HepG2 (cell line): ENCODE results near the gene ETDC. TPM values are rescaled to one million over a fixed set of nuclear protein-coding genes. Genes with fewer than 3 reads are reported as not detected.

ENCODE experiments used
- ATAC-seq: fragments of 200-7000 bp; cut with Tn5 transposase; 3 replicates; pipeline ENCODE4 v1.9.1; 2020; ENCODE audit warnings: mild to moderate bottlenecking, moderate library complexity
- BruUV-seq: library from RNA; stranded (reverse); fragments of 400-500 nt; replicated peaks from 2 replicates; lab custom pipeline; 2021; lab: Mats Ljungman, UMichigan
- CTCF ChIA-PET: fragments of 300-600 bp; formaldehyde crosslinking; extraction: SDS; loops from one replicate; lab custom pipeline; 2021; ENCODE audit warnings: low total read pairs, inconsistent platforms, low intra/inter-chr PET ratio; lab: Yijun Ruan, JAX
- POLR2A ChIA-PET: fragments of 350-600 bp; sonication (Branson Sonifier 250); formaldehyde crosslinking; loops from one replicate; lab custom pipeline; 2020; ENCODE audit warnings: antibody characterized with exemption, inconsistent platforms; lab: Yijun Ruan, JAX
- DNase-seq: peaks from one replicate; pipeline ENCODE4 v3.0.0-alpha.2; 2015; ENCODE audit warnings: low spot score
- FAIRE-seq: peaks from 3 replicates; lab custom pipeline; 2011; peaks lifted over from hg19 to GRCh38; lab: Jason Lieb, UNC
- H2AFZ ChIP-seq: one replicate; pipeline ENCODE4 v1.6.1; 2011; ENCODE audit warnings: low read length, inconsistent platforms
- H3K27ac ChIP-seq: fragments of 300-600 bp; 3 replicates; pipeline ENCODE4 v1.8.0; 2011; ENCODE audit warnings: mixed run types, mild to moderate bottlenecking, mixed read lengths, low read length, inconsistent platforms; ENCODE audit not compliant: insufficient read depth; ENCODE audit errors: extremely low read length
- H3K27me3 ChIP-seq, 2 experiments: fragments of 200-600 bp in 1 of 2; 2 replicates in 1 of 2; 3 replicates in 1 of 2; pipeline versions ENCODE4 v1.6.0 to v1.8.0; 2011; ENCODE audit warnings: low read length in 2 of 2, mild to moderate bottlenecking in 2 of 2, moderate library complexity in 2 of 2, inconsistent platforms in 1 of 2; ENCODE audit not compliant: insufficient read depth in 2 of 2, control insufficient read depth in 1 of 2
- H3K36me3 ChIP-seq, 2 experiments: fragments of 200-600 bp in 1 of 2; replicated peaks in 1 of 2; 2 replicates in 1 of 2; 3 replicates in 1 of 2; pipeline versions ENCODE4 v1.5.1 to v1.8.0; 2011; ENCODE audit warnings: low read length in 2 of 2, inconsistent platforms in 1 of 2; ENCODE audit not compliant: insufficient read depth in 2 of 2, control insufficient read depth in 1 of 2
- H3K4me1 ChIP-seq: 2 replicates; pipeline ENCODE4 v1.5.1; 2012; ENCODE audit warnings: low read length, inconsistent platforms; ENCODE audit not compliant: insufficient read depth
- H3K4me2 ChIP-seq: 2 replicates; pipeline ENCODE4 v1.6.0; 2011; ENCODE audit warnings: low read depth, low read length, inconsistent platforms
- H3K4me3 ChIP-seq, 3 experiments: fragments of 200-600 bp in 1 of 3; sonication (generic), shearing (Covaris generic) in 1 of 3; replicated peaks in 1 of 3; 2 replicates each; pipeline ENCODE4 v1.5.1; 2011 to 2016; ENCODE audit warnings: low read length in 3 of 3, inconsistent platforms in 2 of 3, low read depth in 2 of 3, mild to moderate bottlenecking in 2 of 3, control low read depth in 1 of 3, mixed read lengths in 1 of 3; ENCODE audit not compliant: insufficient read depth in 1 of 3
- H3K79me2 ChIP-seq: one replicate; pipeline ENCODE4 v1.6.1; 2011; ENCODE audit warnings: low read length, inconsistent platforms; ENCODE audit not compliant: insufficient read depth
- H3K9ac ChIP-seq: 2 replicates; pipeline ENCODE4 v1.6.0; 2011; ENCODE audit warnings: mild to moderate bottlenecking, low read depth, low read length, inconsistent platforms; ENCODE audit not compliant: insufficient read depth
- H3K9me3 ChIP-seq: 2 replicates; pipeline ENCODE4 v1.5.1; 2012; ENCODE audit warnings: mild to moderate bottlenecking, low read length
- H4K20me1 ChIP-seq: 2 replicates; pipeline ENCODE4 v1.6.0; 2011; ENCODE audit warnings: inconsistent platforms, mild to moderate bottlenecking, low read length, moderate library complexity; ENCODE audit not compliant: insufficient read depth
- DMAP1 ChIP-seq: IDR thresholded peaks from 2 replicates; pipeline ENCODE4 v1.6.1; 2016
- HNF4A ChIP-seq: sonication (generic); formaldehyde crosslinking; IDR thresholded peaks from 2 replicates; pipeline ENCODE4 v1.4.0; 2020; ENCODE audit warnings: missing genetic modification reagents
- HNRNPK ChIP-seq: fragments of 200-400 bp; formaldehyde crosslinking; IDR thresholded peaks from 2 replicates; pipeline ENCODE4 v1.6.1; 2018; ENCODE audit warnings: low read length, low read depth, moderate library complexity, mild to moderate bottlenecking; ENCODE audit not compliant: poor library complexity, severe bottlenecking
- SAFB2 ChIP-seq: sonication (generic); formaldehyde crosslinking; IDR thresholded peaks from 2 replicates; pipeline ENCODE4 v1.5.1; 2020; ENCODE audit warnings: missing genetic modification reagents, low read depth, mild to moderate bottlenecking, borderline replicate concordance
- SAP130 ChIP-seq: IDR thresholded peaks from 2 replicates; pipeline ENCODE4 v1.6.1; 2016; ENCODE audit warnings: low read depth
- STAG1 ChIP-seq: sonication (generic); formaldehyde crosslinking; IDR thresholded peaks from 2 replicates; pipeline ENCODE4 v1.4.0; 2020; ENCODE audit warnings: missing genetic modification reagents
- ZNF367 ChIP-seq: sonication (generic); formaldehyde crosslinking; IDR thresholded peaks from 2 replicates; pipeline ENCODE4 v1.4.0; 2020; ENCODE audit warnings: missing genetic modification reagents, borderline replicate concordance
- ZNF556 ChIP-seq: sonication (generic); formaldehyde crosslinking; IDR thresholded peaks from 2 replicates; pipeline ENCODE4 v1.4.0; 2020; ENCODE audit warnings: mild to moderate bottlenecking, missing genetic modification reagents, borderline replicate concordance
- ZNF563 ChIP-seq: sonication (generic); formaldehyde crosslinking; IDR thresholded peaks from 2 replicates; pipeline ENCODE4 v1.8.0; 2022; ENCODE audit warnings: mild to moderate bottlenecking, moderate library complexity, missing genetic modification reagents
- ZNF672 ChIP-seq: sonication (generic); formaldehyde crosslinking; IDR thresholded peaks from 2 replicates; pipeline ENCODE4 v1.8.1; 2022; ENCODE audit warnings: missing genetic modification reagents
- WGBS: methylation state at CpG from one replicate; pipeline ENCODE4 v1.1.6; 2017; ENCODE audit warnings: low lambda C conversion rate; 5-methylcytosine and 5-hydroxymethylcytosine counted together
- in situ Hi-C: cut with HindIII; loops from 2 replicates; pipeline ENCODE4 v1.10.0; 2017; ENCODE audit warnings: low pct_unique_long_range_greater_than_20kb; ENCODE audit not compliant: extremely low pct_ligation_motif_present
- intact Hi-C: fragments of 100-400 bp; cut with micrococcal nuclease; formaldehyde crosslinking; loops from one replicate; pipeline ENCODE4 v1.10.0; 2022; ENCODE audit not compliant: unreplicated experiment
- polyA plus RNA-seq, 8 experiments: library from polyadenylated mRNA; depleted of rRNA in 3 of 8; stranded (reverse) in 7 of 8; unstranded in 1 of 8; fragments of >200 nt; fragmentation: Illumina TruSeq in 4 of 8; extraction: Trizol in 4 of 8; gene quantifications; 2 replicates each; pipeline versions ENCODE4 v1.2.1 to v1.2.3, GENCODE V29; 2011 to 2016; ENCODE audit warnings: low read depth in 4 of 8, missing spikeins in 1 of 8, mixed read lengths in 1 of 8; ENCODE audit not compliant: insufficient read depth in 1 of 8
- total RNA-seq, 5 experiments: library from RNA; depleted of rRNA; stranded (reverse); fragments of >200 nt; fragmentation: Illumina TruSeq; extraction: Trizol; gene quantifications; 2 replicates each; pipeline ENCODE4 v1.2.3, GENCODE V29; 2016; ENCODE audit warnings: low read depth in 1 of 5
- TF ChIP-seq, protein P1 (sequence below): sonication (generic); formaldehyde crosslinking; IDR thresholded peaks from 2 replicates; pipeline ENCODE4 v1.4.0; 2020; ENCODE audit warnings: missing genetic modification reagents
- TF ChIP-seq, protein P2 (sequence below): sonication (generic); formaldehyde crosslinking; IDR thresholded peaks from 2 replicates; pipeline ENCODE4 v1.4.0; 2020; ENCODE audit warnings: mild to moderate bottlenecking, missing genetic modification reagents

ETDC gene
- total and polyA plus RNA-seq, 2 of the 13 experiments (the other 11 are each of a cell fraction or from before 2014, with no cell fraction given), result not detected

DNA sequence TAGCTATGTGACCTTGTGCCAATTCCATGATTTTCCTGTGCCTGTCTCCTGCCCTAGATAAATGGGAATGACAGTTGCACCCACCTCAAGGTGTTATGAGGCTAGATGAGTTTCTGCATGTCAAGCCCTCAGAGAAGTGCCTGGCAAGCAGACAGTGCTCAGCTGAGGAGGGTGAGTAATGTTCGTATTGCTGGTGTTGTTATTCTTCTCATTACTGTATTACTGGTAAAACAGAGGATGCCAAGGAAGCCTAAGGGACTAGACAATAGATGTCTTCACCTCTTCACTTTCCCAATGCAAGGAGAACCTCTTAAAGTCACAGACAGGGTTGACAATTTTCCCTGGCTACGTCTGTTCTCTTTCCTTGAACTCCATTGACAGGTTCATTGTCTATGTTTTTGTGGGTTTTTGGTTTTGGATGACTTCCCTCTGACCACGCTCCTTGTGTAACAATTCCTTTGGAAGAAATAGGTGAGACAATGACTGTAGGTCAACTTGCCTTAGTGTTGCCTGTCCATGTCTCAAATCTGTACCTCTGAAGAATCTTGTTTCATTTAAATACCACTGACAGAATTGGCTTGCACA lies 19.2 kb downstream of the ETDC start:
- 91% methylated on average over 2 of the region's 3 CpGs for WGBS
- no peak for DNase-seq

More for the DNA sequence above, 19.2 kb downstream of the ETDC start:
- Histone ChIP-seq H3K4me1 (peaks cover 15% of the 10 kb centered on the region), H3K4me2 (no peak overlapping the region), H3K27me3 (no peaks in the 10 kb centered on the region), H3K9me3 (no peaks in the 10 kb centered on the region), H3K9ac (no peak overlapping the region), H3K4me3 (no peak overlapping the region), H2AFZ (no peak overlapping the region), H3K79me2 (no peaks in the 10 kb centered on the region), H3K27ac (no peak overlapping the region), H4K20me1 (no peaks in the 10 kb centered on the region), H3K36me3 (0 out of 5 replicates have a peak, but pooled peaks cover 0 to 2% of the 10 kb centered on the region in 2 experiments)
- no peak for FAIRE-seq
- in situ Hi-C loops (no loop called here), intact Hi-C loops (no loop called here)
- CTCF ChIA-PET, result no interaction called here
- no TSS peak for BruUV-seq
- no peak for TF ChIP-seq ZNF556 (CRISPR knock-in tag)
- no peak for TF ChIP-seq ZNF672 (CRISPR knock-in tag)
- TF ChIP-seq HNF4A (CRISPR knock-in tag), result no peak
- no peak for TF ChIP-seq ZNF563
- no peak for TF ChIP-seq DMAP1 (CRISPR knock-in tag)
- no peak for TF ChIP-seq SAFB2 (CRISPR knock-in tag)
- TF ChIP-seq, protein P1, sequence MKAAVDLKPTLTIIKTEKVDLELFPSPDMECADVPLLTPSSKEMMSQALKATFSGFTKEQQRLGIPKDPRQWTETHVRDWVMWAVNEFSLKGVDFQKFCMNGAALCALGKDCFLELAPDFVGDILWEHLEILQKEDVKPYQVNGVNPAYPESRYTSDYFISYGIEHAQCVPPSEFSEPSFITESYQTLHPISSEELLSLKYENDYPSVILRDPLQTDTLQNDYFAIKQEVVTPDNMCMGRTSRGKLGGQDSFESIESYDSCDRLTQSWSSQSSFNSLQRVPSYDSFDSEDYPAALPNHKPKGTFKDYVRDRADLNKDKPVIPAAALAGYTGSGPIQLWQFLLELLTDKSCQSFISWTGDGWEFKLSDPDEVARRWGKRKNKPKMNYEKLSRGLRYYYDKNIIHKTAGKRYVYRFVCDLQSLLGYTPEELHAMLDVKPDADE (CRISPR knock-in tag), result no peak
- TF ChIP-seq, protein P2, sequence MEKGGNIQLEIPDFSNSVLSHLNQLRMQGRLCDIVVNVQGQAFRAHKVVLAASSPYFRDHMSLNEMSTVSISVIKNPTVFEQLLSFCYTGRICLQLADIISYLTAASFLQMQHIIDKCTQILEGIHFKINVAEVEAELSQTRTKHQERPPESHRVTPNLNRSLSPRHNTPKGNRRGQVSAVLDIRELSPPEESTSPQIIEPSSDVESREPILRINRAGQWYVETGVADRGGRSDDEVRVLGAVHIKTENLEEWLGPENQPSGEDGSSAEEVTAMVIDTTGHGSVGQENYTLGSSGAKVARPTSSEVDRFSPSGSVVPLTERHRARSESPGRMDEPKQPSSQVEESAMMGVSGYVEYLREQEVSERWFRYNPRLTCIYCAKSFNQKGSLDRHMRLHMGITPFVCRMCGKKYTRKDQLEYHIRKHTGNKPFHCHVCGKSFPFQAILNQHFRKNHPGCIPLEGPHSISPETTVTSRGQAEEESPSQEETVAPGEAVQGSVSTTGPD (CRISPR knock-in tag), result no peak
- no peak for TF ChIP-seq SAP130 (CRISPR knock-in tag)
- TF ChIP-seq STAG1 (CRISPR knock-in tag), result no peak
- TF ChIP-seq HNRNPK, result no peak
- TF ChIP-seq ZNF367 (CRISPR knock-in tag), result no peak
- ATAC-seq, result no peak
- POLR2A ChIA-PET, result no interaction called here
